ENCODE measurements around the gene ZNF827. TPM values are rescaled to one million over a fixed set of nuclear protein-coding genes. Genes with fewer than 3 reads are reported as not detected.

The ZNF827 gene
- total RNA-seq, 1 experiment from 2014 or later = 6.3 TPM

- Histone ChIP-seq H3K27ac (ENCODE audit: low read length) (no peak overlapping the region), H3K4me1 (ENCODE audit: control insufficient read depth, insufficient read depth, low read length) (no peaks in the 10 kb centered on the region), H3K9me3 (ENCODE audit: control insufficient read depth, insufficient read depth, low read depth, low read length) (no peaks in the 10 kb centered on the region), H3K4me3 (ENCODE audit: low read depth in 2 of 2, low read length in 2 of 2) (no peak overlapping the region), H3K36me3 (ENCODE audit: control insufficient read depth, insufficient read depth, low read length) (no peaks in the 10 kb centered on the region), H3K27me3 (ENCODE audit: control insufficient read depth, insufficient read depth, low read length) (no peaks in the 10 kb centered on the region)
- ATAC-seq = no peak
- in situ Hi-C loops (cut with HindIII; ENCODE audit: low pct_unique_long_range_greater_than_20kb, low sequenced_read_pairs) = no loop called here
- TF ChIP-seq SIN3A (IDR thresholded peaks at IDR 0.05; ENCODE audit: borderline replicate concordance, insufficient read depth, low read depth, low read length) = no peak
- intact Hi-C loops (cut with micrococcal nuclease; ENCODE audit: unreplicated experiment) = no loop called here
- ChIA-PET CTCF (no interaction called here), POLR2A (no interaction called here)
- no TSS peak for BruUV-seq (replicated peaks)
- DNase-seq (ENCODE audit: low read depth, low spot score) = no peak
Measured at GRCh38 chr4:145868637-145869409, 69.8 kb downstream of the ZNF827 start.

- CTCF ChIA-PET = no interaction called here
- no TSS peak for BruUV-seq (replicated peaks)
Measured at GRCh38 chr4:145867406-145867805, 71.2 kb downstream of the ZNF827 start.

More at GRCh38 chr4:145867406-145867805, 71.2 kb downstream of the ZNF827 start:
- Histone ChIP-seq H3K36me3 (ENCODE audit: control insufficient read depth, insufficient read depth, low read length) (no peaks in the 10 kb centered on the region), H3K27me3 (ENCODE audit: control insufficient read depth, insufficient read depth, low read length) (no peaks in the 10 kb centered on the region), H3K27ac (ENCODE audit: low read length) (no peak overlapping the region), H3K4me1 (ENCODE audit: control insufficient read depth, insufficient read depth, low read length) (no peaks in the 10 kb centered on the region), H3K4me3 (ENCODE audit: low read depth in 2 of 2, low read length in 2 of 2) (no peak overlapping the region), H3K9me3 (ENCODE audit: control insufficient read depth, insufficient read depth, low read depth, low read length) (no peaks in the 10 kb centered on the region)
- DNase-seq (ENCODE audit: low read depth, low spot score) = no peak
- no peak for ATAC-seq
- POLR2A ChIA-PET = no interaction called here
- in situ Hi-C loops (cut with HindIII; ENCODE audit: low pct_unique_long_range_greater_than_20kb, low sequenced_read_pairs) (no loop called here), intact Hi-C loops (cut with micrococcal nuclease; ENCODE audit: unreplicated experiment) (no loop called here)
- TF ChIP-seq TCF7L2 (IDR thresholded peaks at IDR 0.05; ENCODE audit: low read depth, low read length) = no peak
- TF ChIP-seq POLR2AphosphoS5 (IDR thresholded peaks at IDR 0.05; ENCODE audit: low read depth, low read length) = no peak
- no peak for TF ChIP-seq SIN3A (IDR thresholded peaks at IDR 0.05; ENCODE audit: borderline replicate concordance, insufficient read depth, low read depth, low read length)
- no peak for TF ChIP-seq CTCF (IDR thresholded peaks at IDR 0.05)
- no peak for TF ChIP-seq REST (IDR thresholded peaks at IDR 0.05; ENCODE audit: insufficient read depth in 1 of 2, low read depth in 2 of 2, low read length in 1 of 2)
